Measurements from ENCODE around the gene SDSL. TPM values are rescaled to one million over a fixed set of nuclear protein-coding genes. Genes with fewer than 3 reads are reported as not detected.
A peak's percentile ranks its signal among the peaks of the same experiment; 100 is the strongest.

The SDSL gene
- total and polyA plus RNA-seq, 2 of the 13 experiments (the other 11 are each of a cell fraction or from before 2014, with no cell fraction given) = 1.2 to 1.7 TPM

DNA sequence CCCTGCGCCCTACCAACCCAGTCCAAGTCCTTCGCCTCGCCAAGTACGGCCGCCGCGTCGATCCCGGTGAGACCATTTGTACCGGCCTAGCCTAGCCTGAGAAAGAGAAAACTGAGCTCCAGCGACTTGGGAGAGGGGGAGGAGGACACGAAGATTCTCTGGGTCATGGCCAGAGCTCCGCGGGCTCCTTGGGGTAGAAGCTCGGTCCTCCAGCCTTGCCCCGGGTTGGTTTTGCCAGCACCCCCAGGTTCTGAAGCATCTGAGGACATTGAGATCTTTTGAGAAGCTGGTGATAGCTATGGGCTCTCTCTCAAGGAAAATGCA is 42.2 kb downstream of the SDSL start (continued):
- TF ChIP-seq, protein P1, sequence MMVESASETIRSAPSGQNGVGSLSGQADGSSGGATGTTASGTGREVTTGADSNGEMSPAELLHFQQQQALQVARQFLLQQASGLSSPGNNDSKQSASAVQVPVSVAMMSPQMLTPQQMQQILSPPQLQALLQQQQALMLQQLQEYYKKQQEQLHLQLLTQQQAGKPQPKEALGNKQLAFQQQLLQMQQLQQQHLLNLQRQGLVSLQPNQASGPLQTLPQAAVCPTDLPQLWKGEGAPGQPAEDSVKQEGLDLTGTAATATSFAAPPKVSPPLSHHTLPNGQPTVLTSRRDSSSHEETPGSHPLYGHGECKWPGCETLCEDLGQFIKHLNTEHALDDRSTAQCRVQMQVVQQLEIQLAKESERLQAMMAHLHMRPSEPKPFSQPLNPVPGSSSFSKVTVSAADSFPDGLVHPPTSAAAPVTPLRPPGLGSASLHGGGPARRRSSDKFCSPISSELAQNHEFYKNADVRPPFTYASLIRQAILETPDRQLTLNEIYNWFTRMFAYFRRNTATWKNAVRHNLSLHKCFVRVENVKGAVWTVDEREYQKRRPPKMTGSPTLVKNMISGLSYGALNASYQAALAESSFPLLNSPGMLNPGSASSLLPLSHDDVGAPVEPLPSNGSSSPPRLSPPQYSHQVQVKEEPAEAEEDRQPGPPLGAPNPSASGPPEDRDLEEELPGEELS (CRISPR knock-in tag; IDR thresholded peaks at IDR 0.05) = no peak
- TF ChIP-seq, protein P2, sequence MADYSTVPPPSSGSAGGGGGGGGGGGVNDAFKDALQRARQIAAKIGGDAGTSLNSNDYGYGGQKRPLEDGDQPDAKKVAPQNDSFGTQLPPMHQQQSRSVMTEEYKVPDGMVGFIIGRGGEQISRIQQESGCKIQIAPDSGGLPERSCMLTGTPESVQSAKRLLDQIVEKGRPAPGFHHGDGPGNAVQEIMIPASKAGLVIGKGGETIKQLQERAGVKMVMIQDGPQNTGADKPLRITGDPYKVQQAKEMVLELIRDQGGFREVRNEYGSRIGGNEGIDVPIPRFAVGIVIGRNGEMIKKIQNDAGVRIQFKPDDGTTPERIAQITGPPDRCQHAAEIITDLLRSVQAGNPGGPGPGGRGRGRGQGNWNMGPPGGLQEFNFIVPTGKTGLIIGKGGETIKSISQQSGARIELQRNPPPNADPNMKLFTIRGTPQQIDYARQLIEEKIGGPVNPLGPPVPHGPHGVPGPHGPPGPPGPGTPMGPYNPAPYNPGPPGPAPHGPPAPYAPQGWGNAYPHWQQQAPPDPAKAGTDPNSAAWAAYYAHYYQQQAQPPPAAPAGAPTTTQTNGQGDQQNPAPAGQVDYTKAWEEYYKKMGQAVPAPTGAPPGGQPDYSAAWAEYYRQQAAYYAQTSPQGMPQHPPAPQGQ (CRISPR knock-in tag; IDR thresholded peaks at IDR 0.05; ENCODE audit: borderline replicate concordance) = no peak
- TF ChIP-seq DNMT1 (CRISPR knock-in tag; IDR thresholded peaks at IDR 0.05) = no peak

DNA sequence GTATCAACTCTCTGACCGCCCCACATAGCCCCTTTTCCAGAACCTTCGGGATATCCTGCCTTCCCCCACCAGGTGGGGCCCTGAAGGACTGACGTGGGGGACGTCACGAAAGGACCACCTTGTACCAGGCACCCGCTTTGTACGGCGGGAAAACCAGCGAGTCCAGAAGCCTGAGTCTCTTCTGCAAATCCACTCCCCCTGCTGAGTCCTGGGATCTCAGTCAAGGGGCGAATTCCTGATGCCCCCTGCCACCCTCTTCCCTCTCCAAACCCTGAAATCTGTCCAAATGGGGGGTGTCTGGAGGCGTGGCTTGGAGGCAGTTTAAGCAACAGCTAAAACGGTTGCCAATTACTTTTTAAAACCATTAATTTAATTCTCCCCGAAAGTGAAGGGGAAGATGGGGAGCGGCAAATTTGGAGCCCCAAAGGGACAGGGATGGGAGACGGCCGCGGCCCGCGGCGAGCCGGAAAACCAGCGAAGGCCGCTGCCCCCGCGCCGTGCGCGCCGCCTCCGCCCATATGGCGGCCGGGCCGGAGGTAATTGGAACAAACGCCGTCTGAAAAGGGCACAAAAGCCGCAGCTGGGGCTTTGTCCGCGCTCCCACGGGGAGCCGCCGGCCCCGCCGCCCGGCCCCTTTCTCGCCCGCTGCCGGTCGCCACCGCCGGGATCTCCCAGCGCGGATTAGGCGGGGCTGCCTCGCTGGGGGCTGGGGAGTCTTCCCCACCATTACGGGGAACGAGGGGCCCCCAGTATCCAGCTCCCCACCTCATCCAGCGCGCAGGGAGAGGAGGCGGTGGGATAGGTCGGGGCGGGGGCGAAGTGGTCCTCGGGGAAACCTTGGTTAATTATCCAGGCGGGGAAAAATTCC is 42.9 kb downstream of the SDSL start:
- Histone ChIP-seq H3K9me3 (ENCODE audit: low read length) (no peaks in the 10 kb centered on the region), H3K36me3 (replicated peaks in 1 of 2; ENCODE audit: control insufficient read depth in 1 of 2, insufficient read depth in 2 of 2, low read length in 2 of 2) (no peaks in the 10 kb centered on the region), H3K9ac (ENCODE audit: insufficient read depth, low read depth, low read length) (no peak overlapping the region), H3K4me3 (replicated peaks in 1 of 3; ENCODE audit: insufficient read depth in 1 of 3, low read depth in 2 of 3, low read length in 3 of 3) (peak overlapping the region in 2 of 3 experiments; percentile 7 to 46; a peak in 1 of 6 replicates), H3K79me2 (ENCODE audit: insufficient read depth, low read length) (no peaks in the 10 kb centered on the region), H3K27ac (ENCODE audit: extremely low read length, insufficient read depth, low read length) (no peak overlapping the region), H4K20me1 (ENCODE audit: insufficient read depth, low read length) (no peaks in the 10 kb centered on the region), H2AFZ (ENCODE audit: low read length) (no peak overlapping the region), H3K27me3 (ENCODE audit: control insufficient read depth in 1 of 2, insufficient read depth in 2 of 2, low read length in 2 of 2) (peaks cover 14 to 72% of the 10 kb centered on the region in 2 experiments), H3K4me2 (ENCODE audit: low read depth, low read length) (peak overlapping the region; percentile 32; the same call in 1 of the 2 replicates), H3K4me1 (ENCODE audit: insufficient read depth, low read length) (no peaks in the 10 kb centered on the region)
- ChIA-PET POLR2A (no interaction called here), CTCF (ENCODE audit: low intra/inter-chr PET ratio, low total read pairs) (no interaction called here)
- no TSS peak for BruUV-seq (replicated peaks)
- intact Hi-C loops (cut with micrococcal nuclease; ENCODE audit: unreplicated experiment) = no loop called here
- in situ Hi-C loops (cut with HindIII; ENCODE audit: extremely low pct_ligation_motif_present, low pct_unique_long_range_greater_than_20kb) = loop anchor here (5.0 to 10.0 kb wide), 2 partner anchors 360 to 447 kb away; no protein-coding TSS in a partner anchor
- no peak for FAIRE-seq
- WGBS (ENCODE audit: low lambda C conversion rate) = 13% methylated on average over 40 of the region's 64 CpGs
- no peak for DNase-seq (ENCODE audit: low spot score)
- ATAC-seq = no peak
- TF ChIP-seq EZH2 (conservative IDR thresholded peaks at IDR 0.05; ENCODE audit: low read depth, low read length) = peak; percentile 91
- TF ChIP-seq, protein P3, sequence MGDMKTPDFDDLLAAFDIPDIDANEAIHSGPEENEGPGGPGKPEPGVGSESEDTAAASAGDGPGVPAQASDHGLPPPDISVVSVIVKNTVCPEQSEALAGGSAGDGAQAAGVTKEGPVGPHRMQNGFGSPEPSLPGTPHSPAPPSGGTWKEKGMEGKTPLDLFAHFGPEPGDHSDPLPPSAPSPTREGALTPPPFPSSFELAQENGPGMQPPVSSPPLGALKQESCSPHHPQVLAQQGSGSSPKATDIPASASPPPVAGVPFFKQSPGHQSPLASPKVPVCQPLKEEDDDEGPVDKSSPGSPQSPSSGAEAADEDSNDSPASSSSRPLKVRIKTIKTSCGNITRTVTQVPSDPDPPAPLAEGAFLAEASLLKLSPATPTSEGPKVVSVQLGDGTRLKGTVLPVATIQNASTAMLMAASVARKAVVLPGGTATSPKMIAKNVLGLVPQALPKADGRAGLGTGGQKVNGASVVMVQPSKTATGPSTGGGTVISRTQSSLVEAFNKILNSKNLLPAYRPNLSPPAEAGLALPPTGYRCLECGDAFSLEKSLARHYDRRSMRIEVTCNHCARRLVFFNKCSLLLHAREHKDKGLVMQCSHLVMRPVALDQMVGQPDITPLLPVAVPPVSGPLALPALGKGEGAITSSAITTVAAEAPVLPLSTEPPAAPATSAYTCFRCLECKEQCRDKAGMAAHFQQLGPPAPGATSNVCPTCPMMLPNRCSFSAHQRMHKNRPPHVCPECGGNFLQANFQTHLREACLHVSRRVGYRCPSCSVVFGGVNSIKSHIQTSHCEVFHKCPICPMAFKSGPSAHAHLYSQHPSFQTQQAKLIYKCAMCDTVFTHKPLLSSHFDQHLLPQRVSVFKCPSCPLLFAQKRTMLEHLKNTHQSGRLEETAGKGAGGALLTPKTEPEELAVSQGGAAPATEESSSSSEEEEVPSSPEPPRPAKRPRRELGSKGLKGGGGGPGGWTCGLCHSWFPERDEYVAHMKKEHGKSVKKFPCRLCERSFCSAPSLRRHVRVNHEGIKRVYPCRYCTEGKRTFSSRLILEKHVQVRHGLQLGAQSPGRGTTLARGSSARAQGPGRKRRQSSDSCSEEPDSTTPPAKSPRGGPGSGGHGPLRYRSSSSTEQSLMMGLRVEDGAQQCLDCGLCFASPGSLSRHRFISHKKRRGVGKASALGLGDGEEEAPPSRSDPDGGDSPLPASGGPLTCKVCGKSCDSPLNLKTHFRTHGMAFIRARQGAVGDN (CRISPR knock-in tag; IDR thresholded peaks at IDR 0.05) = peak; percentile 23
- no peak for TF ChIP-seq RAD21 (CRISPR knock-in tag; IDR thresholded peaks at IDR 0.05)
- TF ChIP-seq ETV5 (CRISPR knock-in tag; IDR thresholded peaks at IDR 0.05; ENCODE audit: borderline replicate concordance) = no peak
- no peak for TF ChIP-seq ZNF891 (CRISPR knock-in tag; IDR thresholded peaks at IDR 0.05)
- no peak for TF ChIP-seq SRSF9 (IDR thresholded peaks at IDR 0.05; ENCODE audit: borderline replicate concordance, insufficient read depth, low read depth, low read length, poor library complexity, severe bottlenecking)
- no peak for TF ChIP-seq ASH2L (IDR thresholded peaks at IDR 0.05; ENCODE audit: insufficient read length, low read depth, low read length)
- TF ChIP-seq ZNF3 (CRISPR knock-in tag; IDR thresholded peaks at IDR 0.05) = no peak
- no peak for TF ChIP-seq ZNF775 (CRISPR knock-in tag; IDR thresholded peaks at IDR 0.05; ENCODE audit: borderline replicate concordance)
- TF ChIP-seq BHLHE40 (IDR thresholded peaks at IDR 0.05; ENCODE audit: low read length) = no peak
